Spleen (tissue), 11 donors: ENCODE measurements around the gene RSL24D1. TPM values are rescaled to one million over a fixed set of nuclear protein-coding genes. Genes with fewer than 3 reads are reported as not detected.
A peak's percentile ranks its signal among the peaks of the same experiment; 100 is the strongest.

ENCODE experiments used
- DNase-seq: peaks from one replicate; pipeline ENCODE4 v3.0.0-alpha.2; 2020
- H3K27ac ChIP-seq, 8 donors: fragments of 200-600 bp; sonication (generic) in 7 of 8; 1 replicate in 4 of 8; 2 replicates in 4 of 8; pipeline versions ENCODE4 v1.5.0 to v1.8.0; 2016 to 2021; ENCODE audit warnings: inconsistent platforms in 4 of 8, mild to moderate bottlenecking in 4 of 8, moderate library complexity in 1 of 8
- H3K27me3 ChIP-seq, 7 donors: fragments of 200-600 bp; sonication (generic) in 6 of 7; replicated peaks in 1 of 7; 1 replicate in 4 of 7; 2 replicates in 3 of 7; pipeline versions ENCODE4 v1.5.0 to v1.8.0; 2016 to 2021; ENCODE audit warnings: inconsistent platforms in 3 of 7, mild to moderate bottlenecking in 1 of 7
- H3K36me3 ChIP-seq, 6 donors: fragments of 200-600 bp; sonication (generic) in 5 of 6; 1 replicate in 4 of 6; 2 replicates in 2 of 6; pipeline versions ENCODE4 v1.5.0 to v1.8.0; 2016 to 2021; ENCODE audit warnings: inconsistent platforms in 2 of 6
- H3K4me1 ChIP-seq, 6 donors: fragments of 200-600 bp; sonication (generic) in 5 of 6; 1 replicate in 3 of 6; 2 replicates in 3 of 6; pipeline versions ENCODE4 v1.5.0 to v1.8.0; 2016 to 2021; ENCODE audit warnings: inconsistent platforms in 3 of 6
- H3K4me3 ChIP-seq, 8 donors: fragments of 200-600 bp; sonication (generic) in 7 of 8; 1 replicate in 4 of 8; 2 replicates in 4 of 8; pipeline versions ENCODE4 v1.5.0 to v1.8.0; 2016 to 2021; ENCODE audit warnings: inconsistent platforms in 4 of 8, mild to moderate bottlenecking in 4 of 8, moderate library complexity in 2 of 8
- H3K9me3 ChIP-seq, 8 donors: fragments of 200-600 bp; sonication (generic) in 7 of 8; 1 replicate in 4 of 8; 2 replicates in 4 of 8; pipeline versions ENCODE4 v1.5.0 to v1.8.0; 2016 to 2021; ENCODE audit warnings: inconsistent platforms in 4 of 8
- CTCF ChIP-seq, 11 experiments: fragments of 200-600 bp in 7 of 11; fragments of 450-650 bp in 4 of 11; sonication (generic) in 4 of 11; IDR thresholded peaks in 8 of 11; conservative IDR thresholded peaks in 3 of 11; 1 replicate in 7 of 11; 2 replicates in 4 of 11; pipeline versions ENCODE4 v1.4.0 to v1.8.0; 2016 to 2021; ENCODE audit warnings: antibody characterized with exemption in 11 of 11, inconsistent platforms in 4 of 11, mild to moderate bottlenecking in 1 of 11
- POLR2A ChIP-seq, 3 donors: fragments of 450-650 bp; IDR thresholded peaks; one replicate each; pipeline ENCODE4 v1.5.1; 2017; ENCODE audit warnings: antibody characterized with exemption in 3 of 3, mild to moderate bottlenecking in 1 of 3
- POLR2AphosphoS5 ChIP-seq, 3 donors: sonication (generic); formaldehyde crosslinking; IDR thresholded peaks; one replicate each; pipeline ENCODE4 v1.5.1; 2017; ENCODE audit warnings: antibody characterized with exemption in 3 of 3
- WGBS, 5 donors: extraction: QIAGEN DNeasy Blood & Tissue Kit in 3 of 5; methylation state at CpG; one replicate each; pipeline versions ENCODE4 v1.1.5 to v1.1.7; 2013 to 2018; 5-methylcytosine and 5-hydroxymethylcytosine counted together
- intact Hi-C: fragments of 100-400 bp; cut with DNase I; formaldehyde crosslinking; loops from one replicate; pipeline ENCODE4 v1.15.0; 2023; ENCODE audit warnings: low total_unique reads
- polyA plus RNA-seq, 3 donors: library from polyadenylated mRNA; stranded (reverse); fragments of 200-250 nt; gene quantifications; one replicate each; pipeline ENCODE4 v1.2.1, GENCODE V29; 2013
- total RNA-seq, 7 donors: library from RNA; depleted of rRNA in 3 of 7; stranded (reverse); fragments of >200 nt in 3 of 7; fragmentation: NEBNext Ultra II Directional in 4 of 7; extraction: Animal tissue kit (Norgen Biotek cat#: 25700) in 4 of 7; gene quantifications; one replicate each; pipeline versions ENCODE4 v1.1.0 to v1.2.1, GENCODE V29; 2016 to 2021
- donor health status: healthy with polysubstance abuse.
- donor health status: DM: no; HTN: no; CAD: no; lungs with moderate emphysema.
- donor health status: DM: no; HTN: no; CAD: no.
- donor health status: Bipolar disorder and iron deficiency.
- donor health status: healthy.
- donor health status: DM: no; HTN: no; CAD: no.
- donor health status: DM: yes; HTN: yes; CAD: no.

Gene RSL24D1
- total and polyA plus RNA-seq, 10 donors: 43.7 to 103 (median 56.0) TPM

GRCh38 chr15:55226127-55226526 is 29.4 kb upstream of the RSL24D1 start:
- intact Hi-C loops: no loop called here
- DNase-seq: no peak
- H3K27ac ChIP-seq: peak overlapping the region in 2 of 8 donors; percentile 89 to 93
- peaks cover 17 to 73% (median 53%) of the 10 kb centered on the region in 6 donors for H3K4me1 ChIP-seq
- TF ChIP-seq CTCF (IDR thresholded peaks at IDR 0.05 in 8 of 11, conservative IDR thresholded peaks at IDR 0.05 in 3 of 11) (no peak), POLR2AphosphoS5 (IDR thresholded peaks at IDR 0.05) (no peak), POLR2A (IDR thresholded peaks at IDR 0.05) (no peak)
- no peaks in the 10 kb centered on the region for H3K27me3 ChIP-seq
- H3K4me3 ChIP-seq: no peak overlapping the region
- H3K36me3 ChIP-seq: peaks cover 0 to 78% (median 8%) of the 10 kb centered on the region in 6 donors
- 84 to 98% (median 93%) methylated on average over 2 of the region's 2 CpGs for WGBS, 5 donors
- H3K9me3 ChIP-seq: no peaks in the 10 kb centered on the region

DNA sequence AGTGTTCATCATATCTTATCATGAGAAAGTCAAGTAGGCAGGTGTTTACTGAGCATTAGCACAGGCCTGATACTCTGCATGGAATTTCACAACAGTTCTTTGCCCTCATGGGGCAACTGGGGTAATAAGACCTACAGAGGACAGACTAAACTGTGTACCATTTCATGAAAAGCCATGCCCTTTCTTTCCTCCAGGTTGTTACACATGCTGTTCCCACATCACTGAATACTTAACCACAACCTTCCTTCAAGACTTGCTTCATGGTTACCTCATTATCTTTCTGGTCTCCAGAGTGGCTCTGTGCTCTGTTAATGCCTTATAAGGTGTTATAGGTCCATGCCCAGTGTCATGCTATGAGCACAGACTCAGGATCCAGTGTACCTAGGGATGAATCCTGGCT is 28.2 kb upstream of the RSL24D1 start:
- H3K36me3 ChIP-seq: peaks cover 0 to 71% (median 8%) of the 10 kb centered on the region in 6 donors
- H3K9me3 ChIP-seq: no peaks in the 10 kb centered on the region
- peak overlapping the region in 7 of 8 donors; percentile 4 to 93 (median 79) for H3K27ac ChIP-seq
- peak overlapping the region in 1 of 8 donors; percentile 11 for H3K4me3 ChIP-seq
- no peak for DNase-seq
- peak in 1 of 3 donors; percentile 32 for TF ChIP-seq POLR2AphosphoS5 (IDR thresholded peaks at IDR 0.05)
- no peak for TF ChIP-seq CTCF (IDR thresholded peaks at IDR 0.05 in 8 of 11, conservative IDR thresholded peaks at IDR 0.05 in 3 of 11)
- no peaks in the 10 kb centered on the region for H3K27me3 ChIP-seq
- peaks cover 17 to 73% (median 56%) of the 10 kb centered on the region in 6 donors for H3K4me1 ChIP-seq
- intact Hi-C loops: no loop called here

- intact Hi-C loops: no loop called here
- TF ChIP-seq POLR2A (IDR thresholded peaks at IDR 0.05) (no peak), POLR2AphosphoS5 (IDR thresholded peaks at IDR 0.05) (peak in 1 of 3 donors; percentile 47), CTCF (IDR thresholded peaks at IDR 0.05 in 8 of 11, conservative IDR thresholded peaks at IDR 0.05 in 3 of 11) (no peak)
- H3K36me3 ChIP-seq: peaks cover 0 to 56% (median 3%) of the 10 kb centered on the region in 6 donors
- H3K4me1 ChIP-seq: peaks cover 22 to 90% (median 67%) of the 10 kb centered on the region in 6 donors
- no peaks in the 10 kb centered on the region for H3K27me3 ChIP-seq
- no peak for DNase-seq
- peak overlapping the region in 1 of 8 donors; percentile 50 for H3K4me3 ChIP-seq
- peak overlapping the region in 7 of 8 donors; percentile 56 to 93 (median 79) for H3K27ac ChIP-seq
- H3K9me3 ChIP-seq: no peaks in the 10 kb centered on the region
Observed at GRCh38 chr15:55222588-55222987, 25.8 kb upstream of the RSL24D1 start.

DNA sequence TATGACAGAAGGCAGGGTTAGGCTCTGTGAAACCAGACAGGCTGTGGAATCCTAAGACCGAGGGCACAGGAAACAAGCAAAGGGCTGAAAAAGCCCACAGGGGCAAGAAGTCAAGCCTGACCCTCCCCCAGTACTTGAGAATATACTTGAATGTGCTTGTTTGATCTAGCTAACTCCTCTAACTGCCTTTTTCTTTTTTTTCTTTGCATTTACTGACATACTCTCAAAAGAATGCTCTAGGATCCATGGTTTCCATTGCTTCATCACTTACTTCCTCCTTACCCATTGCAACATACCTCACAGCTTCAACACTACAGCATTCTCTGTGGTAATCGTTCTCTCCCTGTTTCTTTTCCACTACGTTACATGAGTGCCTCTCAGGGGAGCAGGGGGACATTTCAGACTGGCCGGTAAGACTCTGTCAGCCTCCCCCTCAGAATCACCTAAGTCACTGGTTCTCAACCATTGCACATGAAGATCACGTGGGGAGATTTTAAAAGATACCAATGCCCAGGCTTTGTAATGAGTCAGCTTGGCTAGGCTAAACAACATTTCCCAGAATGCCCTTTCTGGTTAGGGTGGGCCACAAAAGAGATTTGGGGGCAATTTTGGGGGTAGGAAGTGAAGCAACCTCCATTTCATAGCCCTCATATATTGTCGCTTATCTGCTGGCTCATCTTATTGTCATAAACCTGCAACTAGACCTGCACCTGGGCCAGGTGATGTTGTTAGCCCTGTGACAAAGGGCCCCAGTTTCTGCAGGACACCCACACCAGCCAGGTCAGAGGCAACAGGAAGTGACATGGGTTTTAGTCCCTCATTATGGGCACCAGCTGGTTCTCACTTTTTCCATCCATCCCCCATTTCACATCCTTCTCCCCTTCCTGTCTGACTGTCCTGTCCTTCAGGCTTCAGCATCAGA is 24.6 kb upstream of the RSL24D1 start:
- Histone ChIP-seq H3K9me3 (no peaks in the 10 kb centered on the region), H3K27me3 (no peaks in the 10 kb centered on the region), H3K4me3 (peak overlapping the region in 1 of 8 donors; percentile 50), H3K4me1 (peaks cover 22 to 95% (median 71%) of the 10 kb centered on the region in 6 donors), H3K36me3 (peaks cover 0 to 47% (median 3%) of the 10 kb centered on the region in 6 donors), H3K27ac (peak overlapping the region; percentile 29 to 93 (median 76))
- intact Hi-C loops: no loop called here
- TF ChIP-seq CTCF (IDR thresholded peaks at IDR 0.05 in 8 of 11, conservative IDR thresholded peaks at IDR 0.05 in 3 of 11) (no peak), POLR2A (IDR thresholded peaks at IDR 0.05) (no peak), POLR2AphosphoS5 (IDR thresholded peaks at IDR 0.05) (peak in 1 of 3 donors; percentile 68)
- no peak for DNase-seq
- WGBS, 5 donors: 26 to 37% (median 28%) methylated on average over 6 of the region's 6 CpGs
